HEK293 (cell line): ENCODE data around the gene RPS10.

Experiments used
- CTCF ChIA-PET: fragments of 350-600 bp; formaldehyde crosslinking; extraction: SDS; loops from one replicate; lab custom pipeline; 2021; ENCODE audit warnings: antibody characterized with exemption; lab: Yijun Ruan, JAX
- POLR2A ChIA-PET: fragments of 300-600 bp; formaldehyde crosslinking; extraction: SDS; loops from one replicate; lab custom pipeline; 2020; ENCODE audit warnings: antibody characterized with exemption, inconsistent platforms; lab: Yijun Ruan, JAX
- H3K27ac ChIP-seq: fragments of 200-500 bp; sonication (Bioruptor generic); 2 replicates; pipeline ENCODE4 v1.5.1; 2014; ENCODE audit warnings: low read depth, low read length, control low read depth, inconsistent platforms; ENCODE audit errors: extremely low read depth
- H3K36me3 ChIP-seq, 2 experiments: fragments of 200-500 bp in 1 of 2; sonication (Bioruptor generic) in 1 of 2; 1 replicate in 1 of 2; 2 replicates in 1 of 2; pipeline ENCODE4 v1.5.1; 2014 to 2017; ENCODE audit warnings: inconsistent platforms in 2 of 2, low read length in 2 of 2; ENCODE audit not compliant: control insufficient read depth in 2 of 2, insufficient read depth in 1 of 2
- H3K4me1 ChIP-seq: fragments of 200-500 bp; sonication (Bioruptor generic); 2 replicates; pipeline ENCODE4 v1.5.1; 2014; ENCODE audit warnings: mild to moderate bottlenecking, low read length, inconsistent platforms; ENCODE audit not compliant: control insufficient read depth, insufficient read depth
- H3K4me3 ChIP-seq: 2 replicates; pipeline ENCODE4 v1.5.1; 2011; ENCODE audit warnings: low read depth, mild to moderate bottlenecking, control low read depth, low read length, moderate library complexity
- H3K9me3 ChIP-seq: fragments of 200-500 bp; sonication (Bioruptor generic); 2 replicates; pipeline ENCODE4 v1.5.1; 2014; ENCODE audit warnings: low read depth, low read length, inconsistent platforms; ENCODE audit not compliant: control insufficient read depth, insufficient read depth
- AEBP2 ChIP-seq: fragments of 450-650 bp; formaldehyde crosslinking; IDR thresholded peaks from 2 replicates; pipeline ENCODE4 v1.5.1; 2016; ENCODE audit warnings: missing biosample characterization, missing genetic modification characterization, borderline replicate concordance
- GFI1B ChIP-seq: fragments of 450-650 bp; formaldehyde crosslinking; IDR thresholded peaks from 2 replicates; pipeline ENCODE4 v1.5.1; 2016; ENCODE audit warnings: missing biosample characterization, missing genetic modification characterization
- KLF7 ChIP-seq: fragments of 450-650 bp; formaldehyde crosslinking; IDR thresholded peaks from 2 replicates; pipeline ENCODE4 v1.5.1; 2016; ENCODE audit warnings: missing biosample characterization, missing genetic modification characterization, borderline replicate concordance
- MEIS1 ChIP-seq: sonication (generic); formaldehyde crosslinking; IDR thresholded peaks from 2 replicates; pipeline ENCODE4 v1.8.1; 2022; ENCODE audit warnings: missing genetic modification reagents, mild to moderate bottlenecking, borderline replicate concordance
- OSR2 ChIP-seq: fragments of 450-650 bp; formaldehyde crosslinking; IDR thresholded peaks from 2 replicates; pipeline ENCODE4 v1.5.1; 2016; ENCODE audit warnings: missing biosample characterization, missing genetic modification characterization
- PRDM2 ChIP-seq: fragments of 450-650 bp; formaldehyde crosslinking; IDR thresholded peaks from 2 replicates; pipeline ENCODE4 v1.5.1; 2016; ENCODE audit warnings: missing biosample characterization, missing genetic modification characterization, borderline replicate concordance
- SP2 ChIP-seq: fragments of 450-650 bp; formaldehyde crosslinking; IDR thresholded peaks from 2 replicates; pipeline ENCODE4 v1.5.1; 2016; ENCODE audit warnings: missing biosample characterization, missing genetic modification characterization
- SP7 ChIP-seq: fragments of 450-650 bp; formaldehyde crosslinking; IDR thresholded peaks from 2 replicates; pipeline ENCODE4 v1.5.1; 2016; ENCODE audit warnings: missing biosample characterization, missing genetic modification characterization
- WT1 ChIP-seq: fragments of 450-650 bp; formaldehyde crosslinking; IDR thresholded peaks from 2 replicates; pipeline ENCODE4 v1.5.1; 2016; ENCODE audit warnings: missing biosample characterization, missing genetic modification characterization
- ZBTB20 ChIP-seq: fragments of 450-650 bp; formaldehyde crosslinking; IDR thresholded peaks from 2 replicates; pipeline ENCODE4 v1.5.1; 2016; ENCODE audit warnings: missing biosample characterization, missing genetic modification characterization
- ZBTB49 ChIP-seq: fragments of 450-650 bp; formaldehyde crosslinking; IDR thresholded peaks from 2 replicates; pipeline ENCODE4 v1.5.1; 2016; ENCODE audit warnings: missing biosample characterization, missing genetic modification characterization, low read depth
- ZNF155 ChIP-seq: fragments of 450-650 bp; formaldehyde crosslinking; IDR thresholded peaks from 2 replicates; pipeline ENCODE4 v1.5.1; 2016; ENCODE audit warnings: missing biosample characterization, missing genetic modification characterization
- ZNF266 ChIP-seq: fragments of 450-650 bp; formaldehyde crosslinking; IDR thresholded peaks from 2 replicates; pipeline ENCODE4 v1.5.1; 2016; ENCODE audit warnings: missing biosample characterization, missing genetic modification characterization, low read depth
- ZNF335 ChIP-seq: fragments of 450-650 bp; formaldehyde crosslinking; conservative IDR thresholded peaks from 2 replicates; pipeline ENCODE4 v1.5.1; 2016; ENCODE audit warnings: missing biosample characterization, missing genetic modification characterization
- ZNF362 ChIP-seq: fragments of 450-650 bp; formaldehyde crosslinking; IDR thresholded peaks from 2 replicates; pipeline ENCODE4 v1.5.1; 2016; ENCODE audit warnings: missing biosample characterization, missing genetic modification characterization
- ZNF544 ChIP-seq: fragments of 450-650 bp; formaldehyde crosslinking; IDR thresholded peaks from 2 replicates; pipeline ENCODE4 v1.5.0; 2017; ENCODE audit warnings: missing biosample characterization, missing genetic modification characterization
- ZNF600 ChIP-seq: fragments of 450-650 bp; formaldehyde crosslinking; IDR thresholded peaks from 2 replicates; pipeline ENCODE4 v1.5.1; 2016; ENCODE audit warnings: missing biosample characterization, missing genetic modification characterization
- ZNF654 ChIP-seq: fragments of 450-650 bp; formaldehyde crosslinking; IDR thresholded peaks from 2 replicates; pipeline ENCODE4 v1.5.1; 2016; ENCODE audit warnings: low read depth, missing biosample characterization, missing genetic modification characterization
- ZNF792 ChIP-seq: fragments of 450-650 bp; formaldehyde crosslinking; IDR thresholded peaks from 2 replicates; pipeline ENCODE4 v1.5.1; 2016; ENCODE audit warnings: missing biosample characterization, missing genetic modification characterization
- ZSCAN23 ChIP-seq: fragments of 450-650 bp; formaldehyde crosslinking; IDR thresholded peaks from 2 replicates; pipeline ENCODE4 v1.5.1; 2016; ENCODE audit warnings: missing biosample characterization, missing genetic modification characterization

Gene RPS10

GRCh38 chr6:34418367-34418766, 7.5 kb downstream of the RPS10 start:
- ChIA-PET CTCF (interaction anchor here (0.9 to 1.1 kb wide), 3 partner anchors 169 to 363 kb away, joined by 3 read pairs; partner anchors contain the start of gene HMGA1), POLR2A (interaction anchor here (1.0 kb wide), 1 partner anchor 169 kb away, joined by 3 read pairs; no protein-coding TSS in a partner anchor)
- H3K36me3 ChIP-seq: peaks cover 62 to 89% of the 10 kb centered on the region in 2 experiments

GRCh38 chr6:34416877-34417371, 8.9 kb downstream of the RPS10 start:
- no peaks in the 10 kb centered on the region for H3K9me3 ChIP-seq
- peaks cover 48 to 80% of the 10 kb centered on the region in 2 experiments for H3K36me3 ChIP-seq
- H3K4me3 ChIP-seq: no peak overlapping the region
- ChIA-PET POLR2A (interaction anchor here (0.6 to 4.6 kb wide), 7 partner anchors 7 to 751 kb away, joined by 3 to 75 read pairs (median 5); partner anchors contain the start of genes RPS10 and SMIM29), CTCF (interaction anchor here (0.6 to 3.6 kb wide), 4 partner anchors 168 to 254 kb away, joined by 3 to 101 read pairs (median 23); partner anchors contain the start of gene SMIM29)
- no peaks in the 10 kb centered on the region for H3K4me1 ChIP-seq
- no peak overlapping the region for H3K27ac ChIP-seq
- TF ChIP-seq WT1 (tag by site-specific recombination) (peak; percentile 10; the same call in 1 of the 2 replicates), SP2 (tag by site-specific recombination) (no peak), GFI1B (tag by site-specific recombination) (no peak), ZBTB49 (tag by site-specific recombination) (no peak), ZNF792 (tag by site-specific recombination) (no peak), ZNF600 (peak; percentile 40; the same call in 1 of the 2 replicates), ZNF544 (tag by site-specific recombination) (no peak), ZNF155 (no peak), ZNF362 (tag by site-specific recombination) (peak; percentile 77; the same call in 1 of the 2 replicates)

More at GRCh38 chr6:34418367-34418766, 7.5 kb downstream of the RPS10 start:
- Histone ChIP-seq H3K9me3 (no peaks in the 10 kb centered on the region), H3K4me1 (no peaks in the 10 kb centered on the region), H3K4me3 (no peak overlapping the region), H3K27ac (peak overlapping the region; percentile 34; the same call in 1 of the 2 replicates)
- TF ChIP-seq AEBP2 (tag by site-specific recombination) (no peak), OSR2 (tag by site-specific recombination) (no peak), MEIS1 (CRISPR knock-in tag) (no peak), ZNF266 (tag by site-specific recombination) (no peak), ZNF335 (no peak), ZBTB20 (tag by site-specific recombination) (no peak), SP7 (tag by site-specific recombination) (peak; percentile 48; the same call in 1 of the 2 replicates), PRDM2 (tag by site-specific recombination) (no peak), ZNF792 (tag by site-specific recombination) (no peak), ZSCAN23 (tag by site-specific recombination) (no peak), ZNF654 (no peak), WT1 (tag by site-specific recombination) (peak; percentile 33; the same call in 1 of the 2 replicates), KLF7 (no peak)
